Epithelial cell of esophagus (primary cell): ENCODE measurements around the gene SERINC5.

ENCODE experiments used
- DNase-seq: peaks from one replicate; pipeline ENCODE4 v3.0.0; 2010; ENCODE audit warnings: low read depth
- H3K4me3 ChIP-seq: 2 replicates; pipeline ENCODE4 v1.5.1; 2011; ENCODE audit warnings: mild to moderate bottlenecking, low read length, control low read depth
- TF ChIP-seq, protein P1 (sequence below): IDR thresholded peaks from 2 replicates; pipeline ENCODE4 v1.5.1; 2011; ENCODE audit warnings: low read depth, mild to moderate bottlenecking, low read length, control low read depth, inconsistent platforms; ENCODE audit not compliant: insufficient read depth; ENCODE audit errors: missing control alignments

Gene SERINC5

DNA sequence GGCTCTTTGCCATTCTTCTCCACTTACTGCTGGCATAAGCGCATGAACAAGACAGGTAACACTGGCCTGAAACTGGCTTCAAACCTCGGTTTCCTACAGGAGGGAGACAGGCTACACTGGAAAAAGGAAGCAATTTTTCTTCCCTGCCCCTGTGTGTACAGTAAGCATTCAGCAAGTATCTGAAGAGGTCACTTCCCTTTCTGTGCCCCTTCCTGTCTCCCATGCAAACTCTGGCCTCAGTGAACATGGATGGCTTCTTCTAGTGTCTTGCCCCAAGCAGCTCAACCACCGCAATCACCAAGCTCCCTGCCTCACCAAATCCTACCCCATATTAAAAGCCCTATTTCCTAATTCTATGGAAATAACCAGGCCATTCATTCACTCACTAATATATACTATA, 42.4 kb downstream of the SERINC5 start:
- DNase-seq = no peak
- no peak overlapping the region for H3K4me3 ChIP-seq

DNA sequence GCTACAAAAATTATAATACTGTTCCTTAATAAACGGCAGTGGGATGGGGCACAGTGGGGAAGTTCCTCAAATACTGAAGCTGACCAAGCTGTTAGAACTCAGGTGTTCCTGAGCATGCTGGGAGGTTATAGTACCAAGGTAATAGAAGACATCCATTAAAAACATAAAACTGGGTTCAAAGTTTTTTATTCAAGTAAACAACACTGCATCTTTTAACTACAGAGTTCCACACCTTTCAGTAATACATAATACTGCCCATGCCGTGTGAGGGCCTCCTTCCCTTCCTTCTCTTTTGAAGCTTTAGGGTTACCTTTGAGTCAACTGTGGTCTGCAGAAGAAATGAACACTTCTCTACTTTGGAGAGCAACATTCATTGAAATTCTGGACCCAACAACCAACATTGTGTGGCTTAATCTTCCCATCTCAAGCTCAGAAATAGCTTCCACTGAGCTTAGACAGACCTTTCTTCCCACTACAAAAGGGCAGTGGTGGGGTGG, 43.6 kb downstream of the SERINC5 start:
- H3K4me3 ChIP-seq = no peak overlapping the region
- TF ChIP-seq, protein P1, sequence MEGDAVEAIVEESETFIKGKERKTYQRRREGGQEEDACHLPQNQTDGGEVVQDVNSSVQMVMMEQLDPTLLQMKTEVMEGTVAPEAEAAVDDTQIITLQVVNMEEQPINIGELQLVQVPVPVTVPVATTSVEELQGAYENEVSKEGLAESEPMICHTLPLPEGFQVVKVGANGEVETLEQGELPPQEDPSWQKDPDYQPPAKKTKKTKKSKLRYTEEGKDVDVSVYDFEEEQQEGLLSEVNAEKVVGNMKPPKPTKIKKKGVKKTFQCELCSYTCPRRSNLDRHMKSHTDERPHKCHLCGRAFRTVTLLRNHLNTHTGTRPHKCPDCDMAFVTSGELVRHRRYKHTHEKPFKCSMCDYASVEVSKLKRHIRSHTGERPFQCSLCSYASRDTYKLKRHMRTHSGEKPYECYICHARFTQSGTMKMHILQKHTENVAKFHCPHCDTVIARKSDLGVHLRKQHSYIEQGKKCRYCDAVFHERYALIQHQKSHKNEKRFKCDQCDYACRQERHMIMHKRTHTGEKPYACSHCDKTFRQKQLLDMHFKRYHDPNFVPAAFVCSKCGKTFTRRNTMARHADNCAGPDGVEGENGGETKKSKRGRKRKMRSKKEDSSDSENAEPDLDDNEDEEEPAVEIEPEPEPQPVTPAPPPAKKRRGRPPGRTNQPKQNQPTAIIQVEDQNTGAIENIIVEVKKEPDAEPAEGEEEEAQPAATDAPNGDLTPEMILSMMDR = no peak
- no peak for DNase-seq

More for the DNA sequence above, 42.4 kb downstream of the SERINC5 start:
- TF ChIP-seq, protein P1 = no peak

DNA sequence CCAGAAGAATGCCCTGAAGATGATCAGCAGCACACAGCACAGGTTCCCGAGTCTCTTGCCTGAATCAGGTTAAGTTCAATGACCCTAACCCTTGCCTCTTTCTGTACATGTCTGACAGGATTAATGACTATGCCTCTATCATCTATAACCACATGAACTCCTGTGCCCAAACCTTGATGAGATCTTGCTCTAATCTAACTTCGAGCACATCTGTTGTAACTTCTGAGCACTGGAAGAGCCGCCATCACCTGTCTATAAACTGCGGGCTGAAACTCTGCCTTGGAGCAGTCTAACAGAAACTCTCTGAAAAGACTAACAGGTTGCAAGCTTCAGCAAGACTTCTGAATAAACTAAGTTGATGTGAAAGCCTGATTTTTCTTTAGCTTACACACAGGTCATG, 44.5 kb downstream of the SERINC5 start:
- TF ChIP-seq, protein P1 = no peak
- no peak for DNase-seq
- H3K4me3 ChIP-seq = no peak overlapping the region

DNA sequence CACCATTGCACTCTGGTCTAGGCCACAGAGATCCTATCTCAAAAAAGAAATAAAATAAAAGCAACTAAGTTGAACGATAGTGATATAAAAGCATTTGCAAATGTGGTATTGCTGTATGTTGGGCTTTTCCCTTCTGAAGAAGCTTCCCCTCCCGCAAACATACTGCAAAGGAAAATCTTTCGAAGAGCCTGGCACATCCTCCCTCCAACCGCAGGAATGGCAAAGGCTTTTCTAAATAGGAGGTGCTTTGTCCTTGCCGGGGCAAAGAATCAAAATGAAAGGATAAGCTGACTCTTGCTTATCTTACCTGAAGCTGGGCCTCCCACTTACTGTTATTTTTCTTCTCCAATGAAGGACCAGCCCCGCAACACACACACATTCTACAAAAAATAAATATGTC, 45.8 kb downstream of the SERINC5 start:
- no peak for DNase-seq
- no peak overlapping the region for H3K4me3 ChIP-seq
- TF ChIP-seq, protein P1 = no peak

DNA sequence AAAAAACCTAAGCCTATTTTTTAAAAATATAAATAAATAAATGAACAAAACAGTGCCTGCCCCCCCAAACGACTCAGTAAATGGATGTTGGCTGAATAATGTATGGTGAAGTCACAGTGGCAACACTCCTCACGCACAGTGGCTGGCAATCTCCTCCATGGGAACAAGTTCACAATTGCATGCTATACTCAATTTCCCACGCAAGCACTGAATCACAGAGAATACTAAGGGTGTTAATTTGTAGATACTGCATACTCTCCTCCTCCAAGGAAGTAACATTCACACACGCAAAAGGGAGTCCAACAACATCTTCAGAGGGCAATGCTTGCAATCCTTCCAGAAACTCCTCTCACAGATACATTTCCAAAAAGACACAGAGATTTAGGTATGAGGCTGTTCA, 47.5 kb downstream of the SERINC5 start:
- no peak for DNase-seq
- TF ChIP-seq, protein P1 = no peak
- H3K4me3 ChIP-seq = no peak overlapping the region

DNA sequence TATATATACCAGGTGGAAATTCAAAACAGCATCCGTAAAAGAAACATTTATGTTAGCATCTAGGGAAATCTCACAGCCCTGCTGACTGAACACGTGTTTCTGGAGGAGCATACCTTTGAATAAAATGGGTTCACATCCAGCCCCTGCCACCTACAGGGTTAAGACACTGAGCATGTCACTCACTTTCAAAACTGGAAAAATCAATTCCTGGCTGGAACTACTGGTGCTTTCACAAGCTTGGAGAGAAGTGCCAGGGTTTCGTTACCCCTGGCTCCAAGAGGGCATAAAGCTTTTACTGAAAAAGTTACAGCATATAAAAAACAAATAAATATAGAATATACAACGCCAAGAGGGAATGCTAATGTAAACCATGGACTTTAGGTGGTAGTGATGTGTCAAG, 48.0 kb downstream of the SERINC5 start:
- H3K4me3 ChIP-seq = no peak overlapping the region
- no peak for DNase-seq
- TF ChIP-seq, protein P1 = no peak

DNA sequence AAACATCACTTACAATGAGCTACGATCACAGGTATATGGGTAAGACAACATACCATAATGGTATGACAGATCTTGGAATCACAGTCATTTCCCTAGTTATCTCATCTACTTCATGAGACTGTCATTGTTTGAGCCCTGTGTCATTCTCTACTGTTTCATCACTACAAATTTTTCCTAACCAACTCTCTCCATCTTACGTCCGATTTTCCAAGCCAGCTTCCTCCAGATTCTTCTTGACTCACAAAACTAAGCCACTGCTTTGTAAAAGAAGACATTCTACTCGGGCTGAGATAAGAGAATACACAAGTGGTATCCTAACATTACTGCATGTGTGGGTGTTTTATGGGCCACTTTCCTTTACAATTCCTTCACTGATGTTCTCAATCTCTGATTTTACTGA, 49.6 kb downstream of the SERINC5 start:
- DNase-seq = peak; percentile 65
- H3K4me3 ChIP-seq = no peak overlapping the region
- TF ChIP-seq, protein P1 = no peak
